Stimulated activated CD4-positive, alpha-beta T cell treated with anti-CD3 and anti-CD28 coated beads, Interleukin-1b, Interleukin-23, amount 100 ng/mL, for 1 hour (primary cell): ENCODE data around the gene CDON.

Experiments
- DNase-seq, 2 donors: peaks; one replicate each; pipeline ENCODE4 v3.0.0-alpha.2; 2020; ENCODE audit warnings: low read depth in 2 of 2

The CDON gene

GRCh38 chr11:125956391-125957134 is 106.1 kb downstream of the CDON start:
- no peak for DNase-seq

GRCh38 chr11:125955856-125956255 is 106.8 kb downstream of the CDON start:
- DNase-seq, result no peak

DNA sequence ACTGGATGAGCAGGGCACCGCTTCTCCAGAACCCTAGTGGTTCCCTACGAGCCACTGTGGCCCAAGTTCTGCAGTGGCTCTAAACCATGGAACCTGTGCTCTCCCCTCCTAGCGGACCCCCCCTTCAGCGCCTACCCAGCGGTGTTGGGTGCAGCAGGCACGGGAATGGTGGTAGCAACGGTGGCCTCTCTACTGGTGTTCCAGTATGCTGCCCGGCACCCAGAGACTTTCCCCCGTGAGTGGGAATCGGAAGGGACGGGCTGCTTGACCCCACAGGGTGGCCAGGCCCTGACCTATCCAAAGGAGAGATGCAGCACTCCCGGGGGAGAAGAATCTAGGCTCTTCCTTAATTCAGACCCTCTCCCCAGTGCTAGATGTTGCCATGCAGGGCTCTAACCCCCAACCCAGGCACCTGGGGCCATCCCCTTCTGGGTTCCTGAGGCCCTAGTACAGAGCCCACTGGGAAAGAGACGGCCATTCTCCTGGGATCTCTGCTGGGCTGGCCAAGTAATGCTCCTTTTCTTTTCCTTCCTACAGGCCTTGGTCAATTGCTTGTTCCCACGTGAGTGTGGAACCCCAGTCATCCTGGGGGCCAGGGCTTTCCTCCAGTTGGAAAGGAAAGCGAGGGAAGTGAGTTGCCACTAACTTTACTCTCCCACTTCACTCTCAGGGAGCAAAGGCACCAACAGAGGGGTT is 107.6 kb downstream of the CDON start:
- DNase-seq, result no peak

DNA sequence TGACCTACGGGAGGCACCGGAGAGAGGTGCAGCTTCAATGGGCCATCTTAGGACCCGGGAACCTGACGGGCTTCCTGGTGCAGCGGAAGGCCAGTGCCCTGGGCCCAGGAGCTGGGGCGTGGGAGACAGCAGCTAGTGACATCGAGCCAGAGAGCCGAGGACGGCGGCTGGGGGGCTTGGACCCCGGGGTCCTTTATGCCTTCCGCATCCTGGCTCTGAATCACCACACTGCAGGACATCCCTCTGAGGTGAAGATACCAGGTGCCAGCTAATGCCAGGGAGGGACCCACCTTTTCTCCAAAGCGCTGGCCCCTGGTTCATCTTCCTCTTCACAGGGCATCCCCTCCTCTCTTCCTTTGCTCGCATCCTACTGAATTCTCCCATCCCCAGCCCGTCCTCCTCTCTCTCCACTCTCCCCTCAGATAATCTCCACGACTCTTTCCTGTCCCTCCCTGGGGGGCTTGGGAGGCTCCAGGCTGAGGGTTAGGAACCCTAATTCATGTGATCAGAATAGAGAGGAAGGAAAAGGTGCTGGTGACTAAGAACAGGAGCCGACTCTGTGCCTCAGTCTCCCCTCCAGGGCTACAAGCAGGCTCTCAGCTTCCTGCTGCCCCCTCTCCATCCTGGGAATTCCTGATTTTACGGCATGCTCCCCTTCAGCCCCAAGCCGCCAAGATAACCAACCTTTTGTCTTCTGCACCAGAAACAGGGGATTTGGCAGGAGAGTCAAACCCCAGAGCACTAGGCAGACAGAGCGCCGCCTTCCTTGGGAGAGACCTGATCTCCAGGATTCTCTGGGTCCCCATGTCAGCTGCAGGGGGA is 108.3 kb downstream of the CDON start:
- no peak for DNase-seq

- no peak for DNase-seq
These were observed 109.2 kb downstream of the CDON start for GRCh38 chr11:125953401-125953935.

GRCh38 chr11:125952973-125953372 is 109.7 kb downstream of the CDON start:
- DNase-seq, result no peak

- no peak for DNase-seq
These were observed 110.1 kb downstream of the CDON start for GRCh38 chr11:125952559-125952958.

GRCh38 chr11:125951731-125952130 is 110.9 kb downstream of the CDON start:
- DNase-seq, result no peak

DNA sequence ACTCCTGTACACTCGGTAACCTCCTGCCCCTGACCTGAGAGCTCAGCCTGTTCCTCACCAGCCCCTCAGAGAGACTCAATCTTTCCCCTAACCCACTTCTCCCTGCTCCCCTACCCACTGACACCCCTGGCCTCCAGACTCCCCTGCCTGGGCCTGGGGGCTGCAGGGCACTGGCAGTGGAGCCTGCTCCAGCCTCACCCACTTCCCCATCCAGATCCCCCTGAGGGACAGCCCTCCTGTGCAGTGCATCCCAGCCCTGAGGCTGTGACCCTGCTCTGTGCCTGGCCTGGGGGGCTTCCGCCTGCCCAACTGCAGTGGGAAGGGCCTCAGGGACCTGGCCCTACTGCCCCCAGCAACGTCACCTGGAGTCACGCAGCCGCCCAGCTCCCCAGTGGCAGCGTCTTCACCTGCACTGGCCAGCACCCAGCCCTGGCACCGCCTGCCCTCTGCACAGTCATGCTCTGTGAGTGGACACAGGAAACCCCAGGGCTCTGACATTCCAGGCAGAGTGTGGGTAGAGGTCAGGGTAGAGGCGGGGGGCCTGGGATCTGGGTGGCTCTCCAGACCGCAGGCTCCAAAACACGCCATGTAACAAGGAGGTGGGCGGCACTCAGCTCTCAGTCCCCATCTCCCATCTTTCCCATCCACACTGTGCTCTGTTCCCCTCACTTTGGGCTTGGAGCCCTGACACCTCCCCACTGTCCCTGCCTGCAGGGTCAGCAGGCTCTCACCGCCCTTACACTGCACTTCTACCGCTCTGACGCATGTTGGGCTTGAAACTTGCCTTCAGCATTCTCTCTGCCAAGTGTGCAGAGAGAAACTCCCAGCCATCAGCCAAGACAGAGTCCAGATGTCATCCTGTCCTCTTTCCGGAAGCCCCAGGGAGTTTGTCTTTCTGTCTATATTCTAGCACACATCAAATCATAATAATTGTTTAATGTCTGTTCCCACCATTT is 111.7 kb downstream of the CDON start:
- DNase-seq, result no peak

DNA sequence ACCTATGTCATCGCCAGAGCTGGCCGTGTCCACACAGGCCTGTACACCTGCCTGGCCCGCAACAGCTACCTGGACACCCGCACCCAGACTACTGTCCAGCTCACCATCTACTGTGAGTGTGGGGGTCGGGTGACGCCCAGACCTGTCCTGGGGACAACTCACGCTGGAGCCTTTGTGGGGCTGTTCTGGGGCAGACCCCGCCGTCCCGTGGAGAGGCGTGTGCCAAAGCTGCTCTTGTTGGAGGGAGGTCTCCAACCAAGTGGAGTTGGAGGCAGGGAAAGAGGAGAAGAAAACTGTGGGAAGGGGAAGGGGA is 112.5 kb downstream of the CDON start:
- no peak for DNase-seq

- DNase-seq, result no peak
These were observed 113.1 kb downstream of the CDON start for GRCh38 chr11:125949271-125950177.

- no peak for DNase-seq
These were observed 114.2 kb downstream of the CDON start for GRCh38 chr11:125948278-125949051.

GRCh38 chr11:125947419-125948277 is 115.0 kb downstream of the CDON start:
- no peak for DNase-seq

DNA sequence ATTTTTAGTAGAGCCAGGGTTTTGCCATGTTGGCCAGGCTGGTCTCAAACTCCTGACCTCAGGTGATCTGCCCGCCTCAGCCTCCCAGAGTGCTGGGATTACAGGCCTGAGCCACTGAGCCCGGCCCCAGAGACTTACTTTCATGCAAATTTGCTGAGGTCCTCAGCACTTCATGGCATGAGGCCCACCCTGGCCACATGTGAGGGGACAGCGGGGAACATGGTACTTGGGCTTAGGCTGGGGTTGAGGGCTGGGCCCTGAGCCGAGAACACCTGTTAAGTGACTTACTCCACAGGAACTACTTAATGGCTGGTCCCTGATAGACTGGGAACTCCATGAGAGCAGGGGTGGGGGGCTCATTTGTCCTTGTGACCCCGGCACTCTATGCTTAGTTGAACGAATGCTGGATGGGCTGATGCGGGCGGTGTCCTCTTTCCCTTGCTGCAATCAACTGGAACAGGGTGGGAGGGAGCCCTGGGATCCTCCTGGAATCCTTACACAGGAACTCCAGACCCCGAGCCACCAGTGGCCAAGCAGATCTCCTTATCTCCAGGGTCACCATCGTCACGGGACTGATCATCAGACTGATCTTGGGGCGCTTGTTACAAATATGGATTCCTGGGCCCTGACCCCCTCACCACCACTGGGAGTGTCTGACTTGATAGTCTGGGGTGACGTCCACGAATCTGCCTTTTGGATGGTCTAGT is 115.8 kb downstream of the CDON start:
- no peak for DNase-seq

GRCh38 chr11:125945797-125946520 is 116.7 kb downstream of the CDON start, which contains the start of gene VSIG10L2:
Gene VSIG10L2, plus strand, starts transcription at chr11:125946044. Its CDS starts 12 bp downstream, at chr11:125946056.
- no peak for DNase-seq

GRCh38 chr11:125945011-125945796 is 117.5 kb downstream of the CDON start:
- DNase-seq, result no peak
